Panc1 (cell line): ENCODE results near the gene CRTC1. TPM values are rescaled to one million over a fixed set of nuclear protein-coding genes. Genes with fewer than 3 reads are reported as not detected.
"Not testable (repeated sequence)": the region's sequence is repeated elsewhere in the genome, so short reads cannot be mapped to it uniquely, and the experiment has no call there.

Experiments used
- ATAC-seq: fragments of 200-7000 bp; cut with Tn5 transposase; 2 replicates; pipeline ENCODE4 v1.9.1; 2020; ENCODE audit warnings: mild to moderate bottlenecking, moderate library complexity
- BruUV-seq: library from RNA; stranded (reverse); fragments of 400-500 nt; replicated peaks from 2 replicates; lab custom pipeline; 2021; lab: Mats Ljungman, UMichigan
- CTCF ChIA-PET: fragments of 300-600 bp; sonication (Branson Sonifier 250); formaldehyde crosslinking; loops from one replicate; lab custom pipeline; 2022; ENCODE audit warnings: antibody characterized with exemption; lab: Charles Lee
- POLR2A ChIA-PET: fragments of 300-600 bp; sonication (Branson Sonifier 250); formaldehyde crosslinking; loops from one replicate; lab custom pipeline; 2022; ENCODE audit warnings: antibody characterized with exemption; lab: Charles Lee
- DNase-seq: peaks from one replicate; pipeline ENCODE4 v3.0.0-alpha.2; 2010; ENCODE audit warnings: low read depth, low spot score
- H3K27ac ChIP-seq: 2 replicates; pipeline ENCODE4 v1.5.1; 2011; ENCODE audit warnings: mild to moderate bottlenecking, low read length, inconsistent platforms
- H3K27me3 ChIP-seq: fragments of 200-500 bp; sonication (Bioruptor generic); 2 replicates; pipeline ENCODE4 v1.6.0; 2014; ENCODE audit warnings: low read length, inconsistent platforms; ENCODE audit not compliant: control insufficient read depth, insufficient read depth
- H3K36me3 ChIP-seq: fragments of 200-500 bp; sonication (Bioruptor generic); 2 replicates; pipeline ENCODE4 v1.5.1; 2014; ENCODE audit warnings: inconsistent platforms, mild to moderate bottlenecking, low read length, moderate library complexity; ENCODE audit not compliant: control insufficient read depth, insufficient read depth
- H3K4me1 ChIP-seq: 2 replicates; pipeline ENCODE4 v1.5.1; 2011; ENCODE audit warnings: inconsistent platforms, mild to moderate bottlenecking, low read length, moderate library complexity; ENCODE audit not compliant: control insufficient read depth, insufficient read depth
- H3K4me3 ChIP-seq, 2 experiments: 2 replicates each; pipeline ENCODE4 v1.5.1; 2011 to 2012; ENCODE audit warnings: low read depth in 2 of 2, low read length in 2 of 2, mild to moderate bottlenecking in 2 of 2, inconsistent platforms in 1 of 2, moderate library complexity in 1 of 2
- H3K9me3 ChIP-seq: fragments of 200-500 bp; sonication (Bioruptor generic); 2 replicates; pipeline ENCODE4 v1.5.1; 2014; ENCODE audit warnings: low read depth, mild to moderate bottlenecking, inconsistent platforms, low read length, moderate library complexity; ENCODE audit not compliant: control insufficient read depth, insufficient read depth
- CTCF ChIP-seq: fragments of 450-650 bp; IDR thresholded peaks from 2 replicates; pipeline ENCODE4 v1.5.1; 2017; ENCODE audit warnings: mild to moderate bottlenecking
- POLR2AphosphoS5 ChIP-seq: IDR thresholded peaks from 2 replicates; pipeline ENCODE4 v1.6.1; 2012; ENCODE audit warnings: mild to moderate bottlenecking, low read depth, low read length, moderate library complexity
- REST ChIP-seq, 2 experiments: IDR thresholded peaks; 2 replicates each; pipeline ENCODE4 v1.6.1; 2011 to 2012; ENCODE audit warnings: low read depth in 2 of 2, control low read depth in 1 of 2, low read length in 1 of 2, mild to moderate bottlenecking in 1 of 2, moderate library complexity in 1 of 2; ENCODE audit not compliant: insufficient read depth in 1 of 2
- SIN3A ChIP-seq: IDR thresholded peaks from 2 replicates; pipeline ENCODE4 v1.6.1; 2012; ENCODE audit warnings: low read depth, mild to moderate bottlenecking, low read length, moderate library complexity, borderline replicate concordance; ENCODE audit not compliant: insufficient read depth
- TCF7L2 ChIP-seq: IDR thresholded peaks from 2 replicates; pipeline ENCODE4 v1.6.1; 2011; ENCODE audit warnings: mild to moderate bottlenecking, low read depth, low read length, inconsistent platforms
- in situ Hi-C: cut with HindIII; loops from 2 replicates; pipeline ENCODE4 v1.10.0; 2016; ENCODE audit warnings: low sequenced_read_pairs, low pct_unique_long_range_greater_than_20kb
- intact Hi-C: fragments of 100-400 bp; cut with micrococcal nuclease; formaldehyde crosslinking; loops from one replicate; pipeline ENCODE4 v1.10.0; 2022; ENCODE audit not compliant: unreplicated experiment
- total RNA-seq: library from RNA; stranded (reverse); gene quantifications from one replicate; pipeline ENCODE4 v1.2.1, GENCODE V29; 2021; ENCODE audit not compliant: unreplicated experiment

Gene CRTC1
- total RNA-seq, 1 experiment from 2014 or later = 18.2 TPM

GRCh38 chr19:18815673-18816072 is 132.2 kb downstream of the CRTC1 start:
- CTCF ChIA-PET = no interaction called here
- intact Hi-C loops = no loop called here

GRCh38 chr19:18816645-18817044 is 133.2 kb downstream of the CRTC1 start:
- POLR2A ChIA-PET, H3K9me3 ChIP-seq, ATAC-seq, intact Hi-C loops, BruUV-seq, in situ Hi-C loops, H3K36me3 ChIP-seq, CTCF ChIA-PET, DNase-seq, H3K27ac ChIP-seq, H3K27me3 ChIP-seq, H3K4me1 ChIP-seq, H3K4me3 ChIP-seq: not testable (repeated sequence)

More at GRCh38 chr19:18815673-18816072, 132.2 kb downstream of the CRTC1 start:
- no peak for ATAC-seq
- Histone ChIP-seq H3K9me3 (no peaks in the 10 kb centered on the region), H3K36me3 (no peaks in the 10 kb centered on the region), H3K4me1 (no peaks in the 10 kb centered on the region), H3K27me3 (no peaks in the 10 kb centered on the region), H3K4me3 (no peak overlapping the region), H3K27ac (no peak overlapping the region)
- POLR2A ChIA-PET = no interaction called here
- DNase-seq = no peak
- TF ChIP-seq SIN3A (no peak), TCF7L2 (no peak), CTCF (no peak), POLR2AphosphoS5 (no peak), REST (IDR thresholded peaks at IDR 0.05; ENCODE audit: insufficient read depth in 1 of 2, low read depth in 2 of 2, low read length in 1 of 2) (no peak)
- no TSS peak for BruUV-seq
- in situ Hi-C loops = no loop called here

- Histone ChIP-seq H3K27me3 (no peaks in the 10 kb centered on the region), H3K36me3 (no peaks in the 10 kb centered on the region), H3K4me3 (no peak overlapping the region), H3K27ac (no peak overlapping the region), H3K4me1 (no peaks in the 10 kb centered on the region), H3K9me3 (no peaks in the 10 kb centered on the region)
- ChIA-PET CTCF (no interaction called here), POLR2A (no interaction called here)
- BruUV-seq = no TSS peak
- in situ Hi-C loops = no loop called here
- intact Hi-C loops = no loop called here
- ATAC-seq = no peak
- no peak for DNase-seq
- TF ChIP-seq CTCF (no peak), POLR2AphosphoS5 (no peak), SIN3A (no peak), REST (IDR thresholded peaks at IDR 0.05; ENCODE audit: insufficient read depth in 1 of 2, low read depth in 2 of 2, low read length in 1 of 2) (no peak), TCF7L2 (no peak)
These were observed 134.1 kb downstream of the CRTC1 start for GRCh38 chr19:18817574-18817973.
